Smooth muscle cell (in vitro differentiated cells): ENCODE results near the gene DBT. TPM values are rescaled to one million over a fixed set of nuclear protein-coding genes. Genes with fewer than 3 reads are reported as not detected.

ENCODE experiments used
- DNase-seq: peaks from one replicate; lab custom pipeline; 2025; ENCODE audit not compliant: unreplicated experiment; lab: John Stamatoyannopoulos, UW
- H2AFZ ChIP-seq: fragments of 200-600 bp; sonication (generic); 2 replicates; pipeline ENCODE4 v1.6.0; 2016; ENCODE audit warnings: antibody characterized with exemption, low read depth, mild to moderate bottlenecking
- H3F3A ChIP-seq: fragments of 200-600 bp; sonication (generic); 2 replicates; pipeline ENCODE4 v1.6.0; 2017; ENCODE audit warnings: antibody characterized with exemption, low read depth
- H3K27ac ChIP-seq: fragments of 200-600 bp; sonication (generic); 2 replicates; pipeline ENCODE4 v1.5.1; 2016; ENCODE audit warnings: low read depth, mild to moderate bottlenecking
- H3K27me3 ChIP-seq: fragments of 200-600 bp; sonication (generic); 2 replicates; pipeline ENCODE4 v1.6.1; 2016; ENCODE audit warnings: low read depth, mild to moderate bottlenecking
- H3K36me3 ChIP-seq: fragments of 200-600 bp; sonication (generic); 2 replicates; pipeline ENCODE4 v1.5.1; 2016; ENCODE audit warnings: low read depth
- H3K4me1 ChIP-seq: fragments of 200-600 bp; sonication (generic); 2 replicates; pipeline ENCODE4 v1.5.1; 2016; ENCODE audit warnings: low read depth
- H3K4me2 ChIP-seq: fragments of 200-600 bp; sonication (generic); 2 replicates; pipeline ENCODE4 v1.6.0; 2016; ENCODE audit warnings: mild to moderate bottlenecking
- H3K4me3 ChIP-seq: fragments of 200-600 bp; sonication (generic); 2 replicates; pipeline ENCODE4 v1.5.1; 2016; ENCODE audit warnings: mild to moderate bottlenecking
- H3K79me2 ChIP-seq: fragments of 200-600 bp; sonication (generic); 2 replicates; pipeline ENCODE4 v1.6.0; 2016; ENCODE audit warnings: low read depth, mild to moderate bottlenecking
- H3K9ac ChIP-seq: fragments of 200-600 bp; sonication (generic); 2 replicates; pipeline ENCODE4 v1.6.0; 2016; ENCODE audit warnings: low read depth
- H3K9me3 ChIP-seq: fragments of 200-600 bp; sonication (generic); replicated peaks from 2 replicates; pipeline ENCODE4 v1.5.1; 2016; ENCODE audit warnings: low read depth
- H4K20me1 ChIP-seq: fragments of 200-600 bp; sonication (generic); 2 replicates; pipeline ENCODE4 v1.6.0; 2016; ENCODE audit warnings: low read depth
- CTCF ChIP-seq: fragments of 200-600 bp; sonication (generic); IDR thresholded peaks from 2 replicates; pipeline ENCODE4 v1.5.1; 2017; ENCODE audit warnings: borderline replicate concordance, mild to moderate bottlenecking, antibody characterized with exemption; ENCODE audit not compliant: insufficient read depth, poor library complexity, severe bottlenecking
- WGBS: methylation state at CpG from one replicate; pipeline ENCODE4 v1.1.7; 2016; ENCODE audit warnings: low lambda C conversion rate; 5-methylcytosine and 5-hydroxymethylcytosine counted together
- polyA plus RNA-seq: library from polyadenylated mRNA; unstranded; fragments of >200 nt; fragmentation: Nextera tagmentation; extraction: Ambion mirVana; gene quantifications from 2 replicates; pipeline ENCODE4 v1.2.1, GENCODE V29; 2016
- total RNA-seq: library from RNA; depleted of rRNA; stranded (reverse); fragments of >200 nt; gene quantifications from 2 replicates; pipeline ENCODE4 v1.2.3, GENCODE V29; 2014

The DBT gene
- total and polyA plus RNA-seq, 2 experiments from 2014 or later: 3.8 to 17.1 TPM

- no peak for DNase-seq
- H3K4me3 ChIP-seq: no peak overlapping the region
- no peaks in the 10 kb centered on the region for H4K20me1 ChIP-seq
- no peak overlapping the region for H3K9ac ChIP-seq
- no peak for TF ChIP-seq CTCF
- H3K79me2 ChIP-seq: no peaks in the 10 kb centered on the region
- H3F3A ChIP-seq: no peaks in the 10 kb centered on the region
- no peaks in the 10 kb centered on the region for H3K27me3 ChIP-seq
- no peaks in the 10 kb centered on the region for H3K4me1 ChIP-seq
- WGBS: 78% methylated on average over 2 of the region's 2 CpGs
- H3K27ac ChIP-seq: no peak overlapping the region
- no peaks in the 10 kb centered on the region for H3K9me3 ChIP-seq
- no peaks in the 10 kb centered on the region for H3K36me3 ChIP-seq
- H2AFZ ChIP-seq: no peak overlapping the region
- no peak overlapping the region for H3K4me2 ChIP-seq
Observed at GRCh38 chr1:100151679-100152078, 98.0 kb downstream of the DBT start.

GRCh38 chr1:100147875-100148274, 101.8 kb downstream of the DBT start:
- Histone ChIP-seq H3K4me3 (no peak overlapping the region), H3F3A (no peaks in the 10 kb centered on the region), H3K79me2 (no peaks in the 10 kb centered on the region), H3K9me3 (no peaks in the 10 kb centered on the region), H3K27me3 (no peaks in the 10 kb centered on the region), H2AFZ (no peak overlapping the region), H3K4me2 (no peak overlapping the region), H4K20me1 (no peaks in the 10 kb centered on the region), H3K27ac (no peak overlapping the region), H3K4me1 (no peaks in the 10 kb centered on the region), H3K36me3 (peaks cover 21% of the 10 kb centered on the region), H3K9ac (no peak overlapping the region)
- WGBS: 90% methylated on average over 4 of the region's 4 CpGs
- TF ChIP-seq CTCF: no peak
- DNase-seq: no peak

GRCh38 chr1:100146958-100147357, 102.7 kb downstream of the DBT start:
- no peaks in the 10 kb centered on the region for H3K4me1 ChIP-seq
- WGBS: 100% methylated on average over 1 of the region's 1 CpG
- H2AFZ ChIP-seq: no peak overlapping the region
- H3K9me3 ChIP-seq: no peaks in the 10 kb centered on the region
- no peaks in the 10 kb centered on the region for H4K20me1 ChIP-seq
- H3F3A ChIP-seq: no peaks in the 10 kb centered on the region
- no peak overlapping the region for H3K4me2 ChIP-seq
- H3K9ac ChIP-seq: no peak overlapping the region
- no peaks in the 10 kb centered on the region for H3K79me2 ChIP-seq
- TF ChIP-seq CTCF: no peak
- H3K27me3 ChIP-seq: no peaks in the 10 kb centered on the region
- H3K36me3 ChIP-seq: peaks cover 22% of the 10 kb centered on the region
- H3K27ac ChIP-seq: no peak overlapping the region
- no peak for DNase-seq
- no peak overlapping the region for H3K4me3 ChIP-seq

- H3K4me1 ChIP-seq: no peaks in the 10 kb centered on the region
- no peaks in the 10 kb centered on the region for H3K9me3 ChIP-seq
- DNase-seq: no peak
- H3K79me2 ChIP-seq: no peaks in the 10 kb centered on the region
- peaks cover 35% of the 10 kb centered on the region for H3K36me3 ChIP-seq
- WGBS: 79% methylated on average over 3 of the region's 3 CpGs
- H4K20me1 ChIP-seq: no peaks in the 10 kb centered on the region
- H3K27me3 ChIP-seq: no peaks in the 10 kb centered on the region
- H3K27ac ChIP-seq: no peak overlapping the region
- no peak overlapping the region for H2AFZ ChIP-seq
- H3F3A ChIP-seq: no peaks in the 10 kb centered on the region
- TF ChIP-seq CTCF: no peak
- H3K4me2 ChIP-seq: no peak overlapping the region
- H3K4me3 ChIP-seq: no peak overlapping the region
- H3K9ac ChIP-seq: no peak overlapping the region
Observed at GRCh38 chr1:100145116-100145515, 104.5 kb downstream of the DBT start.
